Calu3 (cell line): Measurements from ENCODE around the gene MAP2. TPM values are rescaled to one million over a fixed set of nuclear protein-coding genes. Genes with fewer than 3 reads are reported as not detected.

Source experiments
- BruUV-seq: library from RNA; stranded (reverse); fragments of 400-500 nt; replicated peaks from 2 replicates; lab custom pipeline; 2021; lab: Mats Ljungman, UMichigan
- CTCF ChIA-PET: fragments of 300-600 bp; sonication (Branson Sonifier 250); formaldehyde crosslinking; loops from one replicate; lab custom pipeline; 2022; ENCODE audit warnings: antibody characterized with exemption; lab: Charles Lee
- DNase-seq: peaks from one replicate; pipeline ENCODE4 v3.0.0; 2022
- H3K27ac Mint-ChIP-seq: one replicate; pipeline ENCODE4 v1.8.0; 2022; ENCODE audit warnings: mixed read lengths; ENCODE audit not compliant: unreplicated experiment
- H3K27me3 Mint-ChIP-seq: one replicate; pipeline ENCODE4 v1.8.0; 2022; ENCODE audit warnings: mixed read lengths; ENCODE audit not compliant: unreplicated experiment
- H3K36me3 Mint-ChIP-seq: one replicate; pipeline ENCODE4 v1.8.0; 2022; ENCODE audit warnings: mild to moderate bottlenecking, moderate library complexity, mixed read lengths; ENCODE audit not compliant: insufficient read depth, unreplicated experiment
- H3K4me1 Mint-ChIP-seq: one replicate; pipeline ENCODE4 v1.8.0; 2022; ENCODE audit warnings: mild to moderate bottlenecking, low read depth, mixed read lengths; ENCODE audit not compliant: unreplicated experiment
- H3K4me3 Mint-ChIP-seq: one replicate; pipeline ENCODE4 v1.8.0; 2022; ENCODE audit warnings: mild to moderate bottlenecking, low read depth, moderate library complexity, mixed read lengths; ENCODE audit not compliant: unreplicated experiment
- H3K9me3 Mint-ChIP-seq: one replicate; pipeline ENCODE4 v1.8.0; 2022; ENCODE audit warnings: low read depth, mixed read lengths; ENCODE audit not compliant: unreplicated experiment
- CTCF ChIP-seq: fragments of 200-600 bp; IDR thresholded peaks from one replicate; pipeline ENCODE4 v1.8.0; 2022; ENCODE audit warnings: antibody characterized with exemption; ENCODE audit not compliant: unreplicated experiment
- intact Hi-C: fragments of 100-400 bp; cut with micrococcal nuclease; formaldehyde crosslinking; loops from one replicate; pipeline ENCODE4 v1.10.0; 2022; ENCODE audit not compliant: unreplicated experiment
- total RNA-seq: library from RNA; stranded (reverse); gene quantifications from 2 replicates; pipeline ENCODE4 v1.2.3, GENCODE V29; 2022

MAP2 gene
- total RNA-seq, 1 experiment from 2014 or later: 11.2 TPM

- intact Hi-C loops: no loop called here
- TF ChIP-seq CTCF: no peak
- Mint-ChIP-seq H3K27ac (no peak overlapping the region), H3K36me3 (no peaks in the 10 kb centered on the region), H3K4me3 (no peak overlapping the region), H3K9me3 (no peaks in the 10 kb centered on the region), H3K4me1 (no peaks in the 10 kb centered on the region), H3K27me3 (no peaks in the 10 kb centered on the region)
- CTCF ChIA-PET: no interaction called here
- no peak for DNase-seq
- BruUV-seq: no TSS peak
Observed at GRCh38 chr2:209601497-209601896, 177.7 kb downstream of the MAP2 start.

GRCh38 chr2:209602259-209602658 lies 178.4 kb downstream of the MAP2 start:
- CTCF ChIA-PET: no interaction called here
- Mint-ChIP-seq H3K36me3 (no peaks in the 10 kb centered on the region), H3K9me3 (no peaks in the 10 kb centered on the region), H3K4me1 (no peaks in the 10 kb centered on the region), H3K27ac (no peak overlapping the region), H3K4me3 (no peak overlapping the region), H3K27me3 (no peaks in the 10 kb centered on the region)
- no peak for DNase-seq
- intact Hi-C loops: no loop called here
- TF ChIP-seq CTCF: no peak
- BruUV-seq: no TSS peak

- TF ChIP-seq CTCF: no peak
- Mint-ChIP-seq H3K27ac (no peak overlapping the region), H3K27me3 (no peaks in the 10 kb centered on the region), H3K4me1 (no peaks in the 10 kb centered on the region), H3K36me3 (no peaks in the 10 kb centered on the region), H3K4me3 (no peak overlapping the region), H3K9me3 (no peaks in the 10 kb centered on the region)
- no peak for DNase-seq
- BruUV-seq: no TSS peak
- intact Hi-C loops: no loop called here
- CTCF ChIA-PET: interaction anchor here (0.6 to 1.1 kb wide), 2 partner anchors 14 to 54 kb away, joined by 3 read pairs; no protein-coding TSS in a partner anchor
Observed at GRCh38 chr2:209609531-209609930, 185.7 kb downstream of the MAP2 start.

GRCh38 chr2:209610631-209611030 lies 186.8 kb downstream of the MAP2 start:
- DNase-seq: no peak
- no peaks in the 10 kb centered on the region for H3K4me1 Mint-ChIP-seq

More at GRCh38 chr2:209610631-209611030, 186.8 kb downstream of the MAP2 start:
- Mint-ChIP-seq H3K9me3 (peaks cover under 1% of the 10 kb centered on the region), H3K27me3 (no peaks in the 10 kb centered on the region), H3K27ac (no peak overlapping the region), H3K4me3 (no peak overlapping the region), H3K36me3 (no peaks in the 10 kb centered on the region)
- no peak for TF ChIP-seq CTCF
- CTCF ChIA-PET: no interaction called here
- no TSS peak for BruUV-seq
- intact Hi-C loops: no loop called here
